ENCODE data around the gene COPS6.

DNA sequence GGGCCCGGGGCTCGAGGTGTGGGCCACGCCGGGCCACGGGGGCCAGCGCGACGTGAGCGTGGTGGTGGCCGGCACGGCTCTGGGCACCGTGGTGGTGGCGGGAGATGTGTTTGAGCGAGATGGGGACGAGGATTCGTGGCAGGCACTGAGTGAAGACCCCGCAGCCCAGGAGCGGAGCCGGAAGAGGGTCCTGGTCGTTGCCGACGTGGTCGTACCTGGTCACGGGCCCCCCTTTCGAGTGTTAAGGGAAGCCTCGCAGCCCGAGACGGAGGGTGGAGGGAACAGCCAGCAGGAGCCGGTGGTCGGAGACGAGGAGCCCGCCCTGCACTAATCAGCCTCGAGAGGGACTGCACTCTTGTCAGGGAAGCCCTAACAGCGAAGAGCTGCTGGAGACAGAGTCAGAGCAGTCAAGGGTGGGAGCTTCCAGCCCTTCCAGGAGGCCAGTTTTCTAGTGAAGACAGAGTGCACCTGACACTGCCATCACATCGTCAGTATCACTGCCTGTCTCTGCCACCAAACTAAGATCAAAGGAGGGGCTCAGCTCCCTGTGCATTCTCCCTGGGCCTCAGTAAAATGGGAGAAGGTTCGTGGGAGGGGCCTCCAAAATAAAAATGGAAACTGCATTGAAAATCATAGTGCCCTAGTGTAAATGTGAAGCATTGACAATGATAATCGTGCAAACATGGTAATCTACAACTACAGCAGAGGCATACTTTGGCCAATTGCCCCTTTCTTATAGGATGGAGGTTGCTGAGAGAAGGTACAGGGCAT, 39.3 kb downstream of the COPS6 start:
- TF ChIP-seq, protein P1, sequence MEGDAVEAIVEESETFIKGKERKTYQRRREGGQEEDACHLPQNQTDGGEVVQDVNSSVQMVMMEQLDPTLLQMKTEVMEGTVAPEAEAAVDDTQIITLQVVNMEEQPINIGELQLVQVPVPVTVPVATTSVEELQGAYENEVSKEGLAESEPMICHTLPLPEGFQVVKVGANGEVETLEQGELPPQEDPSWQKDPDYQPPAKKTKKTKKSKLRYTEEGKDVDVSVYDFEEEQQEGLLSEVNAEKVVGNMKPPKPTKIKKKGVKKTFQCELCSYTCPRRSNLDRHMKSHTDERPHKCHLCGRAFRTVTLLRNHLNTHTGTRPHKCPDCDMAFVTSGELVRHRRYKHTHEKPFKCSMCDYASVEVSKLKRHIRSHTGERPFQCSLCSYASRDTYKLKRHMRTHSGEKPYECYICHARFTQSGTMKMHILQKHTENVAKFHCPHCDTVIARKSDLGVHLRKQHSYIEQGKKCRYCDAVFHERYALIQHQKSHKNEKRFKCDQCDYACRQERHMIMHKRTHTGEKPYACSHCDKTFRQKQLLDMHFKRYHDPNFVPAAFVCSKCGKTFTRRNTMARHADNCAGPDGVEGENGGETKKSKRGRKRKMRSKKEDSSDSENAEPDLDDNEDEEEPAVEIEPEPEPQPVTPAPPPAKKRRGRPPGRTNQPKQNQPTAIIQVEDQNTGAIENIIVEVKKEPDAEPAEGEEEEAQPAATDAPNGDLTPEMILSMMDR (IDR thresholded peaks at IDR 0.05; ENCODE audit: low read depth, low read length, poor library complexity, severe bottlenecking): peak; percentile 6
- no peak for TF ChIP-seq EZH2phosphoT487 (IDR thresholded peaks at IDR 0.05; ENCODE audit: borderline replicate concordance, low read length)

All from DOHH2 (cell line).